ENCODE data around the gene RBM47. TPM values are rescaled to one million over a fixed set of nuclear protein-coding genes. Genes with fewer than 3 reads are reported as not detected.

Gene RBM47
- total and polyA plus RNA-seq, 10 of the 15 experiments (the other 5 are each of a cell fraction or from before 2014, with no cell fraction given): 7.9 to 45.0 (median 28.7) TPM

GRCh38 chr4:40675166-40675565 is 45.5 kb upstream of the RBM47 start:
- no peaks in the 10 kb centered on the region for H3K79me2 ChIP-seq (ENCODE audit: control insufficient read depth, insufficient read depth, low read length)
- FAIRE-seq: no peak
- no TSS peak for BruUV-seq (replicated peaks)
- H3K4me2 ChIP-seq (ENCODE audit: control insufficient read depth, insufficient read depth): no peak overlapping the region
- H4K20me1 ChIP-seq (ENCODE audit: control insufficient read depth, insufficient read depth): no peaks in the 10 kb centered on the region
- no peak overlapping the region for H2AFZ ChIP-seq (ENCODE audit: control insufficient read depth, low read depth, low read length)
- WGBS (ENCODE audit: insufficient coverage, insufficient replicate concordance, low lambda C conversion rate, missing lambda C conversion rate): 77% methylated on average over 6 of the region's 6 CpGs
- H3K4me3 ChIP-seq: no peak overlapping the region
- intact Hi-C loops (cut with micrococcal nuclease; ENCODE audit: unreplicated experiment) (loop anchor here (2.0 kb wide), 1 partner anchor 44 kb away; no protein-coding TSS in a partner anchor), in situ Hi-C loops (cut with MboI) (no loop called here)
- no peaks in the 10 kb centered on the region for H3K36me3 ChIP-seq (ENCODE audit: control insufficient read depth in 2 of 2, insufficient read depth in 2 of 2, low read length in 1 of 2)
- ChIA-PET SMC1A (ENCODE audit: uncharacterized antibody, unreplicated experiment) (interaction anchor here (0.7 to 12.1 kb wide), 12 partner anchors 9 to 349 kb away, joined by 3 to 215 read pairs (median 12); partner anchors contain the start of gene RBM47), CTCF (interaction anchor here (1.0 to 5.7 kb wide), 12 partner anchors 11 to 486 kb away, joined by 3 to 61 read pairs (median 8); no protein-coding TSS in a partner anchor), RAD21 (ENCODE audit: unreplicated experiment) (interaction anchor here (0.7 to 6.6 kb wide), 17 partner anchors 9 to 617 kb away, joined by 3 to 82 read pairs (median 4); partner anchors contain the start of gene RBM47), POLR2A (interaction anchor here (0.5 to 3.0 kb wide), 6 partner anchors 12 to 544 kb away, joined by 3 to 12 read pairs (median 4); no protein-coding TSS in a partner anchor)
- peaks cover 25% of the 10 kb centered on the region for H3K4me1 ChIP-seq (ENCODE audit: control insufficient read depth, insufficient read depth, low read length)
- no peaks in the 10 kb centered on the region; the same call in 2 of the 3 replicates for H3K9me3 ChIP-seq (replicated peaks; ENCODE audit: control insufficient read depth, insufficient read depth, low read length)
- TF ChIP-seq RCOR1 (conservative IDR thresholded peaks at IDR 0.05; ENCODE audit: low read depth, low read length): no peak
- ATAC-seq: no peak
- no peak overlapping the region for H3K27ac ChIP-seq (ENCODE audit: control insufficient read depth, insufficient read depth)
- DNase-seq (ENCODE audit: low read depth, low spot score): no peak
- H3K27me3 ChIP-seq (replicated peaks in 1 of 2; ENCODE audit: control insufficient read depth in 2 of 2, insufficient read depth in 2 of 2, low read length in 1 of 2): no peaks in the 10 kb centered on the region
- H3K9ac ChIP-seq (ENCODE audit: control insufficient read depth, insufficient read depth, low read length): no peak overlapping the region

GRCh38 chr4:40672528-40673522 is 43.2 kb upstream of the RBM47 start:
- FAIRE-seq (peak; percentile 92), ATAC-seq (peak; percentile 83), DNase-seq (ENCODE audit: low read depth, low spot score) (peak; percentile 98)
- Histone ChIP-seq H3K9me3 (replicated peaks; ENCODE audit: control insufficient read depth, insufficient read depth, low read length) (no peaks in the 10 kb centered on the region; the same call in 2 of the 3 replicates), H3K4me3 (peak overlapping the region; percentile 24; the same call in 1 of the 2 replicates), H3K9ac (ENCODE audit: control insufficient read depth, insufficient read depth, low read length) (peak overlapping the region; percentile 65), H3K4me2 (ENCODE audit: control insufficient read depth, insufficient read depth) (peak overlapping the region; percentile 75), H3K4me1 (ENCODE audit: control insufficient read depth, insufficient read depth, low read length) (peaks cover 41% of the 10 kb centered on the region), H3K79me2 (ENCODE audit: control insufficient read depth, insufficient read depth, low read length) (no peaks in the 10 kb centered on the region), H3K27ac (ENCODE audit: control insufficient read depth, insufficient read depth) (peak overlapping the region; percentile 86), H4K20me1 (ENCODE audit: control insufficient read depth, insufficient read depth) (no peaks in the 10 kb centered on the region), H2AFZ (ENCODE audit: control insufficient read depth, low read depth, low read length) (peak overlapping the region; percentile 54), H3K36me3 (ENCODE audit: control insufficient read depth in 2 of 2, insufficient read depth in 2 of 2, low read length in 1 of 2) (no peaks in the 10 kb centered on the region), H3K27me3 (replicated peaks in 1 of 2; ENCODE audit: control insufficient read depth in 2 of 2, insufficient read depth in 2 of 2, low read length in 1 of 2) (no peaks in the 10 kb centered on the region)
- intact Hi-C loops (cut with micrococcal nuclease; ENCODE audit: unreplicated experiment): loop anchor here (1.0 to 5.0 kb wide), 6 partner anchors 16 to 481 kb away; no protein-coding TSS in a partner anchor
- in situ Hi-C loops (cut with MboI): loop anchor here (25.0 kb wide), 1 partner anchor 1964 kb away; no protein-coding TSS in a partner anchor
- 65% methylated on average over 15 of the region's 15 CpGs for WGBS (ENCODE audit: insufficient coverage, insufficient replicate concordance, low lambda C conversion rate, missing lambda C conversion rate)
- BruUV-seq (replicated peaks): TSS peak; percentile 99
- CTCF ChIA-PET: interaction anchor here (0.8 to 5.7 kb wide), 19 partner anchors 9 to 363 kb away, joined by 3 to 61 read pairs (median 4); no protein-coding TSS in a partner anchor
- RAD21 ChIA-PET (ENCODE audit: unreplicated experiment): interaction anchor here (0.6 to 6.6 kb wide), 32 partner anchors 9 to 517 kb away, joined by 3 to 82 read pairs (median 4); partner anchors contain the start of gene RBM47
- SMC1A ChIA-PET (ENCODE audit: uncharacterized antibody, unreplicated experiment): interaction anchor here (0.6 to 12.1 kb wide), 36 partner anchors 9 to 615 kb away, joined by 3 to 215 read pairs (median 4); partner anchors contain the start of gene RBM47
- POLR2A ChIA-PET: interaction anchor here (0.5 to 6.9 kb wide), 20 partner anchors 10 to 446 kb away, joined by 3 to 80 read pairs (median 4); partner anchors contain the start of gene RBM47
- TF ChIP-seq FOXM1 (IDR thresholded peaks at IDR 0.05; ENCODE audit: low read depth, low read length) (peak; percentile 83; the same call in 1 of the 2 replicates), ZNF384 (IDR thresholded peaks at IDR 0.05; ENCODE audit: borderline replicate concordance, low read depth, low read length) (no peak), RBBP5 (conservative IDR thresholded peaks at IDR 0.05) (no peak), WRNIP1 (IDR thresholded peaks at IDR 0.05; ENCODE audit: borderline replicate concordance, low read depth, low read length) (0 out of 2 replicates have a peak, but pooled peaks have one; percentile 53), HDAC6 (IDR thresholded peaks at IDR 0.05; ENCODE audit: unreplicated experiment) (no peak), ZNF622 (IDR thresholded peaks at IDR 0.05) (no peak), HCFC1 (IDR thresholded peaks at IDR 0.05; ENCODE audit: low read length) (no peak), ASH2L (IDR thresholded peaks at IDR 0.05; ENCODE audit: borderline replicate concordance, low read depth) (no peak), ZNF207 (IDR thresholded peaks at IDR 0.05; ENCODE audit: borderline replicate concordance) (no peak), BRCA1 (IDR thresholded peaks at IDR 0.05; ENCODE audit: low read depth, low read length) (no peak)
- TF ChIP-seq, protein P1, sequence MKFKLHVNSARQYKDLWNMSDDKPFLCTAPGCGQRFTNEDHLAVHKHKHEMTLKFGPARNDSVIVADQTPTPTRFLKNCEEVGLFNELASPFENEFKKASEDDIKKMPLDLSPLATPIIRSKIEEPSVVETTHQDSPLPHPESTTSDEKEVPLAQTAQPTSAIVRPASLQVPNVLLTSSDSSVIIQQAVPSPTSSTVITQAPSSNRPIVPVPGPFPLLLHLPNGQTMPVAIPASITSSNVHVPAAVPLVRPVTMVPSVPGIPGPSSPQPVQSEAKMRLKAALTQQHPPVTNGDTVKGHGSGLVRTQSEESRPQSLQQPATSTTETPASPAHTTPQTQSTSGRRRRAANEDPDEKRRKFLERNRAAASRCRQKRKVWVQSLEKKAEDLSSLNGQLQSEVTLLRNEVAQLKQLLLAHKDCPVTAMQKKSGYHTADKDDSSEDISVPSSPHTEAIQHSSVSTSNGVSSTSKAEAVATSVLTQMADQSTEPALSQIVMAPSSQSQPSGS (IDR thresholded peaks at IDR 0.05; ENCODE audit: low read length): peak; percentile 97

All from GM12878 (cell line).